GM21526 (cell line): ENCODE results near the gene TSHZ1.

ENCODE experiments used
- ATAC-seq: cut with Tn5 transposase; IDR thresholded peaks from one replicate; pipeline ENCODE4 v1.9.1; 2021; ENCODE audit warnings: moderate library complexity; ENCODE audit not compliant: unreplicated experiment, low FRiP score

TSHZ1 gene, protein sequence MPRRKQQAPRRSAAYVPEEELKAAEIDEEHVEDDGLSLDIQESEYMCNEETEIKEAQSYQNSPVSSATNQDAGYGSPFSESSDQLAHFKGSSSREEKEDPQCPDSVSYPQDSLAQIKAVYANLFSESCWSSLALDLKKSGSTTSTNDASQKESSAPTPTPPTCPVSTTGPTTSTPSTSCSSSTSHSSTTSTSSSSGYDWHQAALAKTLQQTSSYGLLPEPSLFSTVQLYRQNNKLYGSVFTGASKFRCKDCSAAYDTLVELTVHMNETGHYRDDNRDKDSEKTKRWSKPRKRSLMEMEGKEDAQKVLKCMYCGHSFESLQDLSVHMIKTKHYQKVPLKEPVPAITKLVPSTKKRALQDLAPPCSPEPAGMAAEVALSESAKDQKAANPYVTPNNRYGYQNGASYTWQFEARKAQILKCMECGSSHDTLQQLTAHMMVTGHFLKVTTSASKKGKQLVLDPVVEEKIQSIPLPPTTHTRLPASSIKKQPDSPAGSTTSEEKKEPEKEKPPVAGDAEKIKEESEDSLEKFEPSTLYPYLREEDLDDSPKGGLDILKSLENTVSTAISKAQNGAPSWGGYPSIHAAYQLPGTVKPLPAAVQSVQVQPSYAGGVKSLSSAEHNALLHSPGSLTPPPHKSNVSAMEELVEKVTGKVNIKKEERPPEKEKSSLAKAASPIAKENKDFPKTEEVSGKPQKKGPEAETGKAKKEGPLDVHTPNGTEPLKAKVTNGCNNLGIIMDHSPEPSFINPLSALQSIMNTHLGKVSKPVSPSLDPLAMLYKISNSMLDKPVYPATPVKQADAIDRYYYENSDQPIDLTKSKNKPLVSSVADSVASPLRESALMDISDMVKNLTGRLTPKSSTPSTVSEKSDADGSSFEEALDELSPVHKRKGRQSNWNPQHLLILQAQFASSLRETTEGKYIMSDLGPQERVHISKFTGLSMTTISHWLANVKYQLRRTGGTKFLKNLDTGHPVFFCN (N-terminal part only)

GRCh38 chr18:75210274-75211001 is at the start of gene TSHZ1:
Gene TSHZ1 (plus strand): TSS chr18:75210797. CDS start chr18:75211877, 1,080 bp downstream.
- ATAC-seq: peak; percentile 34

DNA sequence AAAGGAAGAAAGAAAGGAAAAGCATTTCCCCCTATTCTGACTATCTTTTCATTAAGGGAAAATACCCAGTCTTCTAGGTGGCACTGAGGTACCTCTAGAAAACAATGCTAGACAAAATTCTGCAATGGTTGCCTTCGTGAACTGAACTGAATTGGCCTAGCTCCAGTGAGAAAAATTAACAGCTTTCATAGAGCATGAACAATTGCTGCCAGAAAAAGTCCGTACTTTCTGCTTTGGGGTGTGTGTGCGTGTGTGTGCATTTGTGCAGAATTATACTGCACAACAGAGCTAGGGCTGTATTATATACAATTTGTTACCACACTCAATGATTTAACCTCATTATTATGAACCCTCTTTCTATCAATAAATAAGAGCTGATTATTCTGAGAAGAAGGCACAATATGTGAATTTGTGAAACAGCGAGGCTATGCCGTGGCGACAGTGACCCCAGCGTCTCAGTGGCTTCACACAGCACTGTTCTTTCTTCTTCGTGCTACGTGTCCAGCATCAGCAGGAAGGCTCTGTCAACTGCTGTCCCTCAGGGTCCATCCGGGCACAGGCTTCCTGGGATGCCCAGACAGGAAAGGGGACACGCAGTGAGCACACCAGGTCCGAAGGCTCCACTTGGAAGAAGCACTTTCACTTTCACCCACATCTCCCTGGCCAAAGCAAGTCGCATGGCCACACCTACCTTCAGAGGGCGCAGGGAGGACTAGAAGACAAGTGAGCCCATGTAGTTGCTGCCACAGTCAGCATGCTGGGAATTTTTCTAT is 49.2 kb upstream of the TSHZ1 start:
- ATAC-seq: no peak

DNA sequence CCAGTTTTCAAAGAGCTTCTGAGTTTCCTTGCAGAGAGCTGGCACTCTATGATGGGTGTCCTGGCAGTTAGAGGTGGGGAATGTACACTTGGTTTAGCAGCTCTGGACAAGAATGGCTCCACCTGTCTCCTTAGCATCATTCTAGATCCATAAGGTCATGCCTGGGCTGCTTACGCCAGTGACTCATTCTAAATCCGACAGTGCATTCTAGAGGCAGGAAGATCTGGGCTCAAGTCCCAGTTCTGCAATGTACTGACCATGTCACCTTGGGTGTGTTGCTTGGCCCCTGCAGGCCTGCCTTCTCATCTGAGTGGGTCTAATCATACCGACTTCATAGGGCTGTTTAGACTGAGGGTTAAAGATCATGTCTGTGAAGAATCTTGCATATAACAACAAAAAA is 48.1 kb upstream of the TSHZ1 start:
- no peak for ATAC-seq

DNA sequence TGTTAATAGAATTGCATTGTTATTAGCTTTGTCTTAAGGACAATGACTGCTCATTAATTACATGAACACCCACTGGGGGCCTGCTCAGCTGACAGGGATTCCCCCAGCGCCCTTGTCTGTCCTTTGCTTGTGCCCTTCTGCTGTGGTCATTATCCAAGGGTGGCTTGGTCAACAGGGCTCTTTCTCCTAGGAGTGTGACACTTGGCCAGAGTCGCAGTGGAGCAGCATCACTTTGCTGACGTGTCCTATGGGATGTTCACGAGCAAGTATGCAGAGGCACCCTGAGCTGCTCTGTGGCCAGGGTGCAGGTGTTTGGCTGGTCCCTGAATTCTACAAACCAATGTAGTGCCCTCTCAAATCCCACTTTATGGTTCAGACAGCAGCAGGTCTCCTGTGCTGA is 47.6 kb upstream of the TSHZ1 start:
- ATAC-seq: no peak

- no peak for ATAC-seq
Measured at GRCh38 chr18:75163736-75164135, 46.9 kb upstream of the TSHZ1 start.

DNA sequence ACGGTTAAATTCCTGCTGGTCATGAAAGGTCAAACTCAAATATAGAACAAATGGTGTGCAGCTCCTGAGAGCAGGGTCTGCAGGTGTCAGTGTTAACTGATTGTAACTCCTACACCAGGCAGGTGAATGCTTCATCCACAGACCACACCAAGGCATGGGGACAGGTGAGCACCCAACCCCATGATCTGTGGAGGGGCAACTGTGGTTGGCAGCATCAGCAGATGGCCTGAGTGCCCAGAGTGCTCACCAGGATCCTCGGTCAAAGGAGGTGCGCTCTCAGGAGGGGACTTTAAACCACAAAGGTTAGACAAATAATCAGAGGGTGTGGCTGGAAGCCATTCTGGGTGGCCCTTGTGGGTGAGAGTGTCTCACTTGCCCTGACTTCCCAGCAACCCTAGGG is 46.1 kb upstream of the TSHZ1 start:
- ATAC-seq: no peak

DNA sequence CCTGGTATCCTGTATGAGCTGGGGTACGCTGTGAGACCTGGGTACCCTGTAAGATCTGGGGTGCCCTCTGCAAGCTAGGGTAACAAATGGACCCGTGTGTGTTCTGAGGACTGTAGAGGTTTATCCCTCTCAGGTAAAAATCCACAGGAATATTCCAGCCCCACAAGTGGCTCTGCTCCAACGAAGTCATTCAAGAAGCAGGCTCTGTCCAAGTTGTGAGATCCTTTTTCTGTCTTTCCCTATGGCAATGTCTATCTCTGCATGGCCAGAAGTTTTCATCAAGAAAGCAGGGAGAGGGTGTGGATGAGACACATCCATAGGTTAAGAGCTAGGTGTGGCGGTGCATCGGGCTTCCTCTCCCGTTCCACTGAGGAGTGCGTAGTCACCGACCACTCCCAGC is 44.7 kb upstream of the TSHZ1 start:
- ATAC-seq: no peak

GRCh38 chr18:75167137-75167536 is 43.5 kb upstream of the TSHZ1 start:
- no peak for ATAC-seq

DNA sequence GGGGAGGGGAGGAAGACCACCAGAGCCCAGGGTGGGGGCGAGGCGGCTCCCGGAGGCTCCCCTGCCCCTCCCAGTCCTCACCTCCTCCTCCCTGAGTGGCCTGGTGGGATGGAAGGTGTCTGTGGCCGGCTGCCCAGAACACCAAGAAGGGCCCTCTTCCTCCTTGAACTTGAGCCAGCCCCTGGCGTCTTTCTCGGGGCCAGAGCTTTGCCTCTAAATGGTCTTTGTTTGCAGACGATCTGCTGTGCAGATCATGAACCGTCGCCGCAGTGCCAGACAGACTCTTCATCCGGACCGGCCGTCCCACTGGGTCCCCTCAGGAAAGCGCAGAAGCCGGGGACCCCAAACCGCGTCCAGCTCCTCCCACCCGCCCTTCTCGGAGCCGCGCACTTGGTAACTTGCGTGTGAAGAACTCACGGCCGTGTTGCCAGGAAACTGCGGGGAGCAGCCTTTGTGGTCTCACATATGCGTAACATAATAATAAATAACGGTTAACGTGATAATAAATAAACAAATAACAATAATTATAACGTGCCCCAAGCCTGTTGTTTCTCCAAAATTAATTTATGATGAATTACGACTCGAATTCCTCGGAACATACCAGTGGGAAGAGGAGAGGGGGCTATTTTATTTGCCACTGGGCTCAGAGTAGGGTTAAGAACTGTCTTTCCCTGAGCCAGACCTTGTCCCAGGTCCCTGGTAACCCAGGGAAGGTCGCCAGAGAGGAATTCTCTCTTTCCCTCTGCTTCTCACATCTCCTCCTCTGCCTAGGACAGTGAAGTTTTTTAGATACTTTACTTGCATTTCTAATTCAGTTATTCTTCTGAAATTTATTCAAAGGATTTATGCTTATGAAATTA is 42.6 kb upstream of the TSHZ1 start:
- no peak for ATAC-seq

DNA sequence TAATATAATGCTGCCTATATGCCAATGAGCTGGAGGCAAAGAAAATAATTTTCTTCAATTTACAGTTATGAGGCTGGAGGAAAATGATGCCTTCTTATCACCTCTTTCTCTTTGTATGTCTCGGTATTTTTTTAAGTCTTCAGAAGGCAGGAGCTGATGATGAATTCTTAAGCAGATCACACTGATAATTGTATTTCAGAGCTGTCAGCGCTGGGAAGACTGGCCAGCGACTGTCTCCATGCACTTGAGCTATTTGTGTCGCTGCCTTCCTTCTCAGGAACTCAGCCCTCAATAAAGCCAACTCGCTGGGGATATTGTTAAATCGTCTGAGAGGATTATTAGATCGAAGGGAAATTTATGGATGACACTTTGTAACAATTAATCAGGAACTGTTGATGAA is 42.0 kb upstream of the TSHZ1 start:
- no peak for ATAC-seq

DNA sequence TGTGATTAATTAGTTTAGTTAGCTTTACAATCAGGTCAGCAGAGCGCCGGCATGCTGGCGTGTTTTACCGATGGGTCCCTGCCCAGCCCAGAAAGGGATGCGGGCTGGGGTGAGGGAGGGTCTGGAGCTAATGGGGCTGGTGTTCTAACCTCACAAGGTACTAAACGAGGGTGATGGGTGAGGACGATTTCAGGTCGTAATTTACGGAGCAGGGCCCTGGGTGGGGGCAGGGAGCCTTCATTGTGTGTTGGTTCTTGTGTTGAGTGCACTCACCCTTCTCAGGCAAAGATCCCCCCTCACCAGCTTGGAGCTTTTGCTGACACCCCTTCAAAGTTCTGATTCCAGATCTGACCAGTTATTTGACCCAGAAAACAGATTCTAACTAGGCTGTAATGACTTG is 41.2 kb upstream of the TSHZ1 start:
- ATAC-seq: no peak

DNA sequence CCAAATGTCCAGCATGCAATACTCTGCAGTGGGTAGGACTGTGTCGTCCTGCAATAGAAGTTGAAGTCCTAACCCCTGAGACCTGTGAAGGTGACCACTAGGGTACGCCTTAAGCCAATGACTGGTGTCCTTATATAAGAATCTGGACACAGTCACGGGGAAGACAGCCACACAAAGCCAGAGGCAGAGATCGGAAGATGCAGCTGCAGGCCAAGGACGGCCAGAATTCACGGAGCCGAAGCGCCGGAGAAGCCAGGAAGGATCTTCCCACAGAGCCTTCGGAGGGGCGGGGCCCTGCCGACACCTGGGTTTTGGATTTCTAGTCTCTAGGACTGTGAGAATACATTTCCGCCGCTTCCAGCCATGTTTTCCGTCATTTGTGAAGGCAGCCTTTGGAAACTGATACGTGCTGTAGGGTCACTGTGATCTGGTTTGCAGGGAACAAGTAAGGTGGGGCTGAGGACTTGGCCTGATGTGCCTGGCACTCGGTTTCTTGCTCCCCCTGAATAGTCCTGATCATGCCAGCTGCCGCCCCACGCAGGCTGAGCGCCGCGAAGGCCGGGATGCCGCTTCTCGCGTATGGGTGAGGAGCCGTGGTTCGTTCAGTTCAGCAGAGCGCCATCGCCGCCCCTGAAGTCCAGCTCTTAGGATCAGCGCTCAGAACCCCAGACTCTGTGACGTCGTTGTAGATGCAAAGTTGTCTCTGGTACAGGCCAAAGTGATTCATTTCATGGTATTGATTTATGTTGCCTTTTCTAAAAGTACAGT is 40.4 kb upstream of the TSHZ1 start:
- no peak for ATAC-seq

- ATAC-seq: no peak
Measured at GRCh38 chr18:75170916-75171315, 39.7 kb upstream of the TSHZ1 start.

DNA sequence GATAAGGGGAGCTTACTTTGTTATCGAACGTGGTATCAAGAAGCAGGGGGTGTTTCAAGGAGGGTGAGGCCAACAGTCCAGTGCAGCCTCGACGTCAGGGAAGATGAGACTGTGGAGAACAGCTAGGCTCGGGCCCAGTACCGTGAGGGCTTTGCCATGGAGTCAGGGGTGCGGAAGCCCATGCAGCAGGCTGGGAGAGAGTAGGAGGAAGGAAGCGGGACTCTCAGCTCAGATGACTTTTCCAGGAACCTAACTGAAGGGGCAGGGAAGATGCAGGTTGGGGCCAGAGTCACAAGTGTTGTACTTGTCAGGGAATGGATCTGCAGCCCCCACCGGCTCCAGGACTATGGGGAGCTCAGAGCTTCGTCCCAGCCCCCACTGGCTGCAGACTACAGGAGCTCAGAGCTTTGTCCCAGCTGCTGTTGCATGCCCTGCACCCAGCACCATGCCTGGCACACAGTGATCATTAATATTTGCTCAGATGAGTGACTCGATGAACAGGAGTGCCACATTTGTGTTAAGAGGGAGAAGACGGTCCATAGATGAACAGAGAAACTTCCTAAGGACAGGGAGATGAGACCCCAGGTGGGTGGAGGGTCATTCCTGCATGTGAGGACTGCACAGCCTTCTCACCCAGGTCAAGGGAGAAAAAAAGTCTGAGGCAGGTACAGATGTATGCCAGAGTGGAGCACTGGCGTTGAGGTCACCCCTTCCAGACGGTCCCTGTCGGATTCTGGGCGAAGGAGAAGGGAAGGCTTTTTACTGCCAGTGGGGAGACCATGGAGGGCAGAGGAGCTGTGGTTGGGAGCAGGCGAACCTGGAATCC is 38.1 kb upstream of the TSHZ1 start:
- peak; percentile 18 for ATAC-seq

GRCh38 chr18:75173125-75173432 is 37.5 kb upstream of the TSHZ1 start:
- peak; percentile 100 for ATAC-seq

- ATAC-seq: no peak
Measured at GRCh38 chr18:75173738-75174137, 36.9 kb upstream of the TSHZ1 start.

GRCh38 chr18:75176849-75177248 is 33.7 kb upstream of the TSHZ1 start:
- ATAC-seq: no peak

- ATAC-seq: no peak
Measured at GRCh38 chr18:75178376-75178775, 32.2 kb upstream of the TSHZ1 start.
